H1 (cell line): ENCODE measurements around the gene QDPR. TPM values are rescaled to one million over a fixed set of nuclear protein-coding genes. Genes with fewer than 3 reads are reported as not detected.

Source experiments
- CTCF ChIA-PET: fragments of 300-600 bp; sonication (Branson Sonifier 250); formaldehyde crosslinking; loops from one replicate; lab custom pipeline; 2021; ENCODE audit not compliant: partially characterized antibody; lab: Charles Lee
- POLR2A ChIA-PET: fragments of 300-600 bp; sonication (Branson Sonifier 250); formaldehyde crosslinking; loops from one replicate; lab custom pipeline; 2021; ENCODE audit warnings: inconsistent platforms; ENCODE audit not compliant: partially characterized antibody; lab: Charles Lee
- DNase-seq, 2 experiments: peaks; one replicate each; pipeline versions ENCODE4 v3.0.0 to v3.0.0-alpha.2; 2010 to 2022; ENCODE audit warnings: low spot score in 2 of 2, low read depth in 1 of 2, mixed read lengths in 1 of 2
- FAIRE-seq: peaks from 2 replicates; lab custom pipeline; 2011; peaks lifted over from hg19 to GRCh38; lab: Jason Lieb, UNC
- H2AFZ ChIP-seq: 2 replicates; pipeline ENCODE4 v1.8.1; 2012; ENCODE audit warnings: low read length, inconsistent platforms
- H2AK5ac ChIP-seq: 2 replicates; pipeline ENCODE4 v1.6.1; 2013; ENCODE audit warnings: low read depth, low read length
- H2BK120ac ChIP-seq: replicated peaks from 2 replicates; pipeline ENCODE3; 2013; ENCODE audit warnings: low read depth, low read length, inconsistent platforms
- H2BK12ac ChIP-seq: 2 replicates; pipeline ENCODE4 v1.6.1; 2013; ENCODE audit warnings: low read depth, low read length
- H2BK15ac ChIP-seq: 2 replicates; pipeline ENCODE4 v1.6.1; 2013; ENCODE audit warnings: low read length
- H2BK20ac ChIP-seq: 2 replicates; pipeline ENCODE4 v1.6.1; 2013; ENCODE audit warnings: low read length
- H2BK5ac ChIP-seq: 2 replicates; pipeline ENCODE4 v1.6.1; 2013; ENCODE audit warnings: low read depth, low read length
- H3K14ac ChIP-seq: 2 replicates; pipeline ENCODE4 v1.6.1; 2013; ENCODE audit warnings: inconsistent platforms; ENCODE audit not compliant: insufficient read length
- H3K18ac ChIP-seq: 2 replicates; pipeline ENCODE4 v1.6.1; 2013; ENCODE audit warnings: low read length; ENCODE audit errors: extremely low read depth
- H3K23ac ChIP-seq: 2 replicates; pipeline ENCODE4 v1.6.1; 2013; ENCODE audit warnings: inconsistent platforms; ENCODE audit not compliant: insufficient read length
- H3K23me2 ChIP-seq: 2 replicates; pipeline ENCODE4 v1.6.1; 2013; ENCODE audit warnings: low read depth, low read length
- H3K27ac ChIP-seq: 2 replicates; pipeline ENCODE4 v1.6.1; 2011; ENCODE audit warnings: low read depth, low read length, inconsistent platforms
- H3K27me3 ChIP-seq, 4 experiments: replicated peaks in 1 of 4; 1 replicate in 1 of 4; 2 replicates in 3 of 4; pipeline versions ENCODE4 v1.6.1 to v1.8.1; 2011 to 2013; ENCODE audit warnings: low read length in 3 of 4, mild to moderate bottlenecking in 3 of 4, inconsistent platforms in 2 of 4, mixed read lengths in 2 of 4, moderate library complexity in 1 of 4; ENCODE audit not compliant: control insufficient read depth in 3 of 4, insufficient read depth in 3 of 4; ENCODE audit errors: extremely low read depth in 1 of 4
- H3K36me3 ChIP-seq, 4 experiments: 2 replicates each; pipeline versions ENCODE4 v1.6.1 to v1.8.1; 2011 to 2013; ENCODE audit warnings: mild to moderate bottlenecking in 4 of 4, low read length in 3 of 4, moderate library complexity in 2 of 4, control low read depth in 1 of 4, inconsistent platforms in 1 of 4; ENCODE audit not compliant: insufficient read depth in 4 of 4, control insufficient read depth in 2 of 4
- H3K4ac ChIP-seq: replicated peaks from 2 replicates; pipeline ENCODE3; 2013; ENCODE audit warnings: low read length, low read depth, mixed read lengths, inconsistent platforms; ENCODE audit not compliant: insufficient read length
- H3K4me1 ChIP-seq, 4 experiments: replicated peaks in 1 of 4; 1 replicate in 1 of 4; 2 replicates in 3 of 4; pipeline versions ENCODE4 v1.6.1 to v1.8.1; 2011 to 2013; ENCODE audit warnings: low read length in 3 of 4, inconsistent platforms in 2 of 4, mixed read lengths in 1 of 4; ENCODE audit not compliant: insufficient read depth in 4 of 4, control insufficient read depth in 3 of 4
- H3K4me2 ChIP-seq, 2 experiments: 2 replicates each; pipeline versions ENCODE4 v1.6.1 to v1.8.1; 2011 to 2013; ENCODE audit warnings: low read depth in 2 of 2, low read length in 2 of 2, control low read depth in 1 of 2, inconsistent platforms in 1 of 2, mild to moderate bottlenecking in 1 of 2; ENCODE audit not compliant: insufficient read depth in 1 of 2
- H3K4me3 ChIP-seq, 4 experiments: fragments of 200-600, 300-600 bp in 1 of 4; sonication (generic), shearing (Covaris generic), sonication (Bioruptor Twin) in 1 of 4; 2 replicates each; pipeline versions ENCODE4 v1.5.1 to v1.8.1; 2011 to 2016; ENCODE audit warnings: low read length in 4 of 4, low read depth in 3 of 4, control low read depth in 2 of 4, inconsistent platforms in 2 of 4, mild to moderate bottlenecking in 2 of 4, mixed read lengths in 1 of 4, moderate library complexity in 1 of 4; ENCODE audit not compliant: insufficient read depth in 2 of 4; ENCODE audit errors: extremely low read depth in 1 of 4
- H3K56ac ChIP-seq: replicated peaks from 2 replicates; pipeline ENCODE3; 2013; ENCODE audit warnings: low read depth, mild to moderate bottlenecking, mixed read lengths, low read length, inconsistent platforms; ENCODE audit not compliant: insufficient read length
- H3K79me1 ChIP-seq: 2 replicates; pipeline ENCODE4 v1.6.1; 2013; ENCODE audit warnings: low read depth, low read length, control low read depth
- H3K79me2 ChIP-seq, 2 experiments: 2 replicates each; pipeline versions ENCODE4 v1.6.1 to v1.8.1; 2012 to 2013; ENCODE audit warnings: low read length in 2 of 2, mild to moderate bottlenecking in 2 of 2, inconsistent platforms in 1 of 2; ENCODE audit not compliant: insufficient read depth in 2 of 2, control insufficient read depth in 1 of 2
- H3K9ac ChIP-seq, 4 experiments: replicated peaks in 1 of 4; 1 replicate in 1 of 4; 2 replicates in 3 of 4; pipeline versions ENCODE4 v1.6.1 to v1.8.1; 2011 to 2013; ENCODE audit warnings: low read depth in 3 of 4, low read length in 3 of 4, control low read depth in 2 of 4, mild to moderate bottlenecking in 2 of 4, moderate library complexity in 2 of 4, inconsistent platforms in 1 of 4; ENCODE audit errors: extremely low read depth in 1 of 4
- H3K9me3 ChIP-seq, 2 experiments: 2 replicates each; pipeline versions ENCODE4 v1.6.1 to v1.8.1; 2012 to 2013; ENCODE audit warnings: mild to moderate bottlenecking in 2 of 2, moderate library complexity in 2 of 2, control low read depth in 1 of 2, inconsistent platforms in 1 of 2, low read depth in 1 of 2, low read length in 1 of 2, mixed read lengths in 1 of 2; ENCODE audit not compliant: insufficient read depth in 2 of 2
- H4K20me1 ChIP-seq, 2 experiments: replicated peaks in 1 of 2; 2 replicates each; pipeline versions ENCODE3 to v1.8.1; 2011 to 2013; ENCODE audit warnings: inconsistent platforms in 2 of 2, low read length in 2 of 2, mild to moderate bottlenecking in 1 of 2; ENCODE audit not compliant: insufficient read depth in 2 of 2, control insufficient read depth in 1 of 2
- H4K5ac ChIP-seq: 2 replicates; pipeline ENCODE4 v1.6.1; 2013; ENCODE audit warnings: low read length, low read depth, mixed read lengths, inconsistent platforms; ENCODE audit not compliant: insufficient read length
- H4K8ac ChIP-seq: 2 replicates; pipeline ENCODE4 v1.8.0; 2013; ENCODE audit warnings: mild to moderate bottlenecking, moderate library complexity, low read length, inconsistent platforms; ENCODE audit not compliant: insufficient read depth; ENCODE audit errors: extremely low read depth
- H4K91ac ChIP-seq: replicated peaks from 2 replicates; pipeline ENCODE3; 2013; ENCODE audit warnings: low read length, mixed read lengths, inconsistent platforms; ENCODE audit not compliant: insufficient read length
- BCL11A ChIP-seq, 2 experiments: IDR thresholded peaks; one replicate each; pipeline ENCODE4 v1.6.1; 2011; ENCODE audit warnings: low read depth in 2 of 2, low read length in 2 of 2, mild to moderate bottlenecking in 2 of 2
- CBX8 ChIP-seq: fragments of 300-800, 300-1000 bp; sonication (generic); IDR thresholded peaks from 2 replicates; pipeline ENCODE4 v1.7.1; 2016; ENCODE audit warnings: low read depth, low read length, borderline replicate concordance
- CREB1 ChIP-seq: IDR thresholded peaks from 2 replicates; pipeline ENCODE4 v1.6.1; 2012; ENCODE audit warnings: inconsistent platforms
- GTF2F1 ChIP-seq: IDR thresholded peaks from 2 replicates; pipeline ENCODE4 v1.6.1; 2012; ENCODE audit warnings: low read depth, low read length, improper control_type of control experiment, borderline replicate concordance
- SP1 ChIP-seq: IDR thresholded peaks from 2 replicates; pipeline ENCODE4 v1.6.1; 2011; ENCODE audit warnings: low read depth, low read length
- WGBS, 2 experiments: shearing (Covaris generic) in 1 of 2; methylation state at CpG; one replicate each; pipeline versions ENCODE4 v1.1.6 to v1.1.7; 2013 to 2015; ENCODE audit warnings: low lambda C conversion rate in 2 of 2, mixed read lengths in 2 of 2, inconsistent platforms in 1 of 2, low coverage in 1 of 2, missing lambda C conversion rate in 1 of 2; ENCODE audit not compliant: insufficient replicate concordance in 2 of 2, insufficient coverage in 1 of 2, insufficient read length in 1 of 2; ENCODE audit errors: extremely low coverage in 1 of 2, missing lambda C conversion rate in 1 of 2; 5-methylcytosine and 5-hydroxymethylcytosine counted together
- polyA plus RNA-seq, 7 experiments: library from polyadenylated mRNA; depleted of rRNA in 3 of 7; stranded (reverse) in 5 of 7; unstranded in 2 of 7; fragments of >200 nt in 5 of 7; fragments of 200-250 nt in 2 of 7; gene quantifications; 1 replicate in 5 of 7; 2 replicates in 1 of 7; 4 replicates in 1 of 7; pipeline versions ENCODE4 v1.2.1 to v1.2.3, GENCODE V29; 2011 to 2013; ENCODE audit warnings: missing spikeins in 2 of 7, mixed read lengths in 2 of 7
- total RNA-seq: library from RNA; stranded (reverse); fragmentation: NEBNext Ultra II Directional; extraction: Animal tissue kit (Norgen Biotek cat#: 25700); gene quantifications from 2 replicates; pipeline ENCODE4 v1.2.1, GENCODE V29; 2021
- TF ChIP-seq, protein P1 (sequence below): IDR thresholded peaks from 2 replicates; pipeline ENCODE4 v1.6.1; 2012; ENCODE audit warnings: inconsistent platforms

QDPR gene
- total and polyA plus RNA-seq, 2 of the 8 experiments (the other 6 are each of a cell fraction or from before 2014, with no cell fraction given), result 33.6 to 35.9 TPM

DNA sequence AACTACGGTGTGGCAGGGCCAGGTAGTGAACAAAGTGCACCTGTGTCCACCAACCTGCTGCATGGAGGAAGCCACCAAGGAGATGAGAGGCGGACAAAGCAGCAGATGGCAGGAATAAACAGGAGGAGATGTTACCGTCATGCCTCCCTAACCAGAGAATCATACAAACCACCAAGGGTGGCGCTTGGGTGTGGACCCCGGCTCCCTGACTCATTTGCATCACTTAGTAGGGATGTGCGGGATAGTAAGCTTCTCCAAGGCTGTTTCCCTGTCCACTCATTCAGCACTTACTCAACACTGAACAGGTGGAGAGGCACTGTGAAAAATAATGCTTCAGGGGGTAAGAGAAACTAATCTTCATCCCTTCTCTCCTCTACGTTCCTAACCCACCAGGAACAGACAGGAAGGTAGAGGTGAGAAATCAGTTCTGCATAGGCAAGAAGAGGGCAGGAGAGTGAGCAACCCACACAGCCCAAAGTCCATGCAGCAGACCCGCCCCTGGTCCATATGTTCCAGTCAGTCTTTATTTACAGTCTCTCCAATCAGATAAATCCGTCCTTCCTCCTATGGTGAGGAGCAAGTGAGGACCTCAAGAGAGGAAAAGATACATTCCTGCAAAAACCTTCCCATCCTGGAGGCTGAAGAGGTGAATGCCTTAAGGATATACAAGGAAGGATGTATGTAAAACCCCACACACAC, 34.0 kb downstream of the QDPR start:
- Histone ChIP-seq H4K91ac (no peak overlapping the region), H3K4me2 (no peak overlapping the region), H2BK120ac (no peak overlapping the region), H3K36me3 (no peaks in the 10 kb centered on the region), H3K23me2 (no peaks in the 10 kb centered on the region; the same call in 1 of the 2 replicates), H3K4me1 (peaks cover 0 to 2% (median 0%) of the 10 kb centered on the region in 4 experiments; a peak in 1 of 7 replicates), H3K14ac (no peak overlapping the region), H3K18ac (no peak overlapping the region), H2BK5ac (no peak overlapping the region), H4K20me1 (no peaks in the 10 kb centered on the region), H2BK15ac (no peak overlapping the region), H4K8ac (no peak overlapping the region), H3K4ac (peak overlapping the region; percentile 47), H2AK5ac (no peak overlapping the region), H4K5ac (no peak overlapping the region), H2BK20ac (no peak overlapping the region), H3K79me1 (no peaks in the 10 kb centered on the region), H2BK12ac (no peak overlapping the region), H3K9me3 (no peaks in the 10 kb centered on the region), H3K23ac (no peak overlapping the region), H2AFZ (no peak overlapping the region), H3K56ac (no peak overlapping the region), H3K79me2 (no peaks in the 10 kb centered on the region), H3K4me3 (no peak overlapping the region), H3K27me3 (no peaks in the 10 kb centered on the region), H3K27ac (no peak overlapping the region), H3K9ac (no peak overlapping the region)
- ChIA-PET POLR2A (no interaction called here), CTCF (interaction anchor here (1.6 kb wide), 1 partner anchor 15 kb away, joined by 3 read pairs; no protein-coding TSS in a partner anchor)
- 90% methylated on average over 9 of the region's 9 CpGs; no CpG with 5 or more reads in 1 of the 2 experiments for WGBS, 2 experiments
- no peak for FAIRE-seq
- DNase-seq, result no peak
- TF ChIP-seq CREB1, result no peak
- no peak for TF ChIP-seq CBX8
- TF ChIP-seq SP1, result no peak
- no peak for TF ChIP-seq BCL11A (IDR thresholded peaks at IDR 0.05; ENCODE audit: low read depth in 2 of 2, low read length in 2 of 2)
- TF ChIP-seq GTF2F1, result no peak
- TF ChIP-seq, protein P1, sequence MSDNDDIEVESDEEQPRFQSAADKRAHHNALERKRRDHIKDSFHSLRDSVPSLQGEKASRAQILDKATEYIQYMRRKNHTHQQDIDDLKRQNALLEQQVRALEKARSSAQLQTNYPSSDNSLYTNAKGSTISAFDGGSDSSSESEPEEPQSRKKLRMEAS, result no peak
